DMS153 treated with DMSO at 0.1 percent for 48 hours (cell line): ENCODE data around the gene OTOL1.
"Not testable (repeated sequence)": the region's sequence is repeated elsewhere in the genome, so short reads cannot be mapped to it uniquely, and the experiment has no call there.

Source experiments
- DNase-seq: peaks from one replicate; lab custom pipeline; 2025; ENCODE audit not compliant: unreplicated experiment; lab: John Stamatoyannopoulos, UW

Gene OTOL1

DNA sequence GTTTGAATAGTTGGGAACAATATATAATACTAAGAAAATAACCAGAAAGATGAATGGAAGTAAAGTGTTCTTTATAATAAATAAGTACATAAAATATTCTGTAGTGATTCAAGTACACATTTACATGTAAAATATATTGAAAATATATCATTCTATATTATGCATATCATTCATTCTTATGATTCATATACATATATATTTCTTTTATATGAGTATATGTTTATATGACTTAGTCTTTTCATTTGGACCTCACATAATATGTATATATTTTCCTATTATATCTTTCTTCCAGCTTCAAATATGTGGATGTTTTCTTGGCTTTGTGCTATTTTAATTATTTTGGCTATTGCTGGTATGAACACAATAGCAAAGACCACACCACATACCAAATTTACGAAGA, at the start of gene OTOL1:
Gene OTOL1, plus strand, starts transcription at position 301 of the 400 bp plus-strand sequence. Its CDS starts 0 bp downstream, at position 301.
- DNase-seq: no peak

DNA sequence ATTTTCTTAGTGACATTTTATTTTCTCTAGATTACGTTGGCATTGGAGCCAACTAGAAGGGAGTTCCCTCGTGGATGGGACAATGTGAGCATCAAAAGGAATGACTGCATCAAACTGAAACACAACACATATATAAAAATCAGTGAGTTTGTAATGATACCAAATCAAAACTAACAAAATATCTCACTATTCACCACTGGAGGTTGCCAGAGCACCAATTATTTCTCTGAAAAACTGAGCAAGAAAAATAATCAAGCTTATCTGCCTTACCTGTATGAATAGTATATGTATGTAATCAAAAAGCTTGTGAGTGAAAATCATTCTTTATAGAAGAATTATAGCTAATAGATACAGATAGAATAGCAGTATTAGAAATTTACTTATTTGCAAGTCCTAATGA, 46.8 kb upstream of the OTOL1 start:
- DNase-seq: no peak

DNA sequence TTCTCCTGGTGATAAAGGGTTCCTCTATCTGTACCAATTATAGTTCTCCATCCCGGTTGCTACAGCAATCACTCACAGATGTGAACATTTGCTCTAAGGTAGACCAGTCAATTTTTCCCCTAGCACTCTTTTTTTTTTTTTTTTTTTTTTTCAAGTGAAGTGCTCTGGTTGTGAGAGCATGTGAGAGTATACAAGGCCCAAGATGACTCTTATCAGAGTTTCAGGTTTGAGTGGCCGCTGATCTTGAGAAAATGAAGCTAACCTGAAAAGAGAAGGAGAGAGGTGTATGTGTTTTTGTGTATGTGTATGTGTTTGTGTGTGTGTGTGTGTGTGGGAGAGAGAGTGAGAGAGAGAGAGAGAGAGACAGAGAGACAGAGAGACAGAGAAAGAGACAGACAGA, 44.4 kb upstream of the OTOL1 start:
- no peak for DNase-seq

DNA sequence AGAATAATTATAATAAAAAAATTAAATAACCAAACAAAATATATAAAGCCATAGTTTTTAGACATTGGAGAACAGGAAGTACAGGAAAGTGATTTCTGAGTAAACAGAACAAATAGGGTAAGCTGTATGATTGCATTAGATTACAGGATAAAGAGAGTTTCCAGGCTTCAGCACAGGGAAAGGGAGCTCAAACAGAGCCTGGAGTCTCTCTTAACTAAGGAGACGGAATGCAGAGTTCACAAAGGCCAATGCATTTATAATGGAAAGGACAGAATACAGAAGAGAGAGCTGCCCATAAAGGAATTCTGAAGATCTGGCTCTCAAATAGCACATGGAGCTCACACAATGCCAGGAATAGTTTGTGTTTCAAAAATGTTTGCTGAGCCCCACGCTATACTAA, 42.0 kb upstream of the OTOL1 start:
- DNase-seq: no peak

DNA sequence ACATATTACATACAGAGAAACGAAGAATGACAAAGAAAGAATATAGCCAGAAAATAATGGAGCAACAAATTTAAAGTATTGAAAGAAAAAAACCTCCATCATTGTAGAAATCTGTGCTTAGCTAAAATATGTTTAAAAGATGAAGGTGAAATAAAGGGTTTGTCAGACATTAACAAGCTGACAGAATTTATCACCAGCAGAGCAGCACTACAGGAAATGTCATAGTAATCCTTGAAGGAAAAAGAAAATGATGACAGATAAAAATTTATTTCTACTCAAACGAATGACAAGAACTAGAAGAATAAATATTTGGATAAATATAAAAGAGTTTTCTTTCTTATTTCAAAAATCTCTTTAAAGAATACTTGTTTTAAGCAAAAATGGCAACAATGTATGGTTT, 40.6 kb upstream of the OTOL1 start:
- DNase-seq: no peak

DNA sequence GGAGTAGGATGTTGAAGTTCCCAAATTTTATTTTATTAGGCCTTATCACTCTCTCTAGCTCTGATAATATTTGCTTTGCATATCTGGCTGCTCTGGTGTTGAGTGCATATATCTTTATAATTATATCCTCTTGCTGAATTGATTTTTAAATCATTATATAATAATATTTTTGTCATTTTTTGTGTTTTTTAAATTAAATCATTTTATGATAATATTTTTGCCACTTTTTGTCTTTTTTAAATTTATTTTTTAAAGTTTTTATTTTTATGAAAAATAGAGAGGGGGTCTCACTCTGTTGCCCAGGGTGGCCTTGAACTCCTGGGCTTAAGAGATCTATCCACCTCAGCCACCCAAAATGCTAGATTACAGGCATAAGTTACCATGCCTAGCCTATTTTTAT, 34.5 kb upstream of the OTOL1 start:
- DNase-seq: no peak

DNA sequence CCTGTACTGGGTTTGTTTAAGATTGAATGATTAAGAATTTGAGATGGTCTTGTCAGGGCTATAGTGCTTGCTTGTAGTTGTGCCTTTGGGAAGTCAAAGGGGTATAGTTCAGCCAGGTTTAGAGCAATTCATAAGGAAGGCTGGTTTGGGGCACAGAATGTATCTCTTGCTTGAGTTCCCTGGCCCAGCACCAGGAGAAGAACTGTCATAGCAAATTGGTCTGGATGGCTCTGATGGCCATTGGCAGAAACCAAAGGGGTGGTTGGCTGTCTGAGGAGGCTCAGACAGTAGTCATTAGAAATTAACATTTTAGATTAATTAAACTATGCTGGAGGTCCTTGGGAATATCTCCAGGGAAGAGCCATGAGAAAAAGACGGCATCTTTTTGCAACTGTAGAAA, 25.4 kb upstream of the OTOL1 start:
- DNase-seq: no peak

DNA sequence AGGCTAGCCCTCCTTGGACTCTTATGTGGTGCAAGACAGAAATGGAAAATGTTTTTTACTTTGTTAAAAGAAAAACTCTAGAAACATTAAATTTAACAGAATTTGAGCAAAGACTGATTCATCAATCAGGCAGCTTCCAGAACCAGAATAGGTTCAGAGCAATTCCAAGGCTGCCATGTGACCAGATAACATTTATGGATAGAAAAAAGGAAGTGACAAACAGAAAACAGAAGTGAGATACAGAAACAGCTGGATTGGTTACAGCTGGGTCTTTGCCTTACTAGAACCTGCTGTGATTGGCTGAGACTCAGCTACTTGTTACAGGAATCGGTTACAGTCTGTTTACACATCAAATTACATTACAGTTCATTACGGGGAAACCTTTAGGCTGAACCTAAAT, 22.5 kb upstream of the OTOL1 start:
- DNase-seq: no peak

DNA sequence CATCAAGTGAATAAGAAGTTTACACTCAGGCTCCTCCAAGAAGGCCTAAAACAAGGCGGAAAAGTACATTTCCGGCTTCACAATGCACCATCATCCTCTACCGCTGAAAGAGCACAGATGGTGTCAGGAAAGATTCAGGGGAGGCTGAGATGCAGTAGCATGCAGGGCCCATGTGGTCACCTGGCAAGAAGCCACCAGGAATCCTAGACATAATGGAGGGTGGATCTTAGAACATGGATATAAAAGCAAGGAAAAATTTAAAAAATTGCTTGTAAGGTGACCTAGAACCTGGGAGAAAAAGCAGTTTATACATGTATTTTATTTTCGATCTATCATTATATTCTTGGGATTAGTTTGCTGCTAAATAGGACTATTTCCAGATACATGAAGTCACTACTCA, 21.9 kb upstream of the OTOL1 start:
- DNase-seq: no peak

DNA sequence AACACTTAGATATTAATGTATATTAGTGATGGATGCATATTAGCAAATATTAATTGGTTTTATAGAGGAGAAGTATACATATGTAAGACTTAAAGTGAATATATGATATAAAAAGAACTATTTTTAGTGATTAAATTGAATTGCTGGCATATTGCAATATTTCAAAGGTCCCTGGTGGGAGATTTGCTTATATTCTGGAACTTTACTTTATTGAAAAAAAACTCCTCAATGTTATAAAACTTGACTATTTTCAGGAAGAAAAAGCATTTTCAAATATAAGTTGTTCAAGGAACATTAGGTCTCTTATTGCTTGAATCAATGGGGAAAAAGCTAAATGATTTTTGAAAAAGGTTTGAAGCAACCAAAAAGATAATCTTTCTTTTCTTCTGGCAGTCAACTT, 21.4 kb upstream of the OTOL1 start:
- no peak for DNase-seq

DNA sequence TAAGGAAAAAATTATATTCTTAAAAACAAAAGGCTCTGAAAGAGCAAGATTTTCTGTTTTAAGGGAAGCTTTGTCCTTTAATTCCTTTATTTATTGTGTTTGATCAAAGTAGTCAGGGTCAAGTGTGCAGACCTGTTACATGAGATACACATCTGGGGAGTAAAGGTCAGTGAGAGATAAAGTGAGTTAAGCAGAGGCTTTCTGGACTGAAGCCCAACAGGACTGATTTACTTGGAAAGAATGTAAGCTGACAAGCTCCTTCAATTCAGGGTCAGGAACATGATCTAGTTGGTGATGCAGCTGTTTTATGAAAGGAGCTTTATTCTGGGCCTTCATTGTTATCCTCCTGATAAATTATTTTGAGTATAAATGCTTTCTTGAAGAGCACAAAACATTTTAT, 20.7 kb upstream of the OTOL1 start:
- no peak for DNase-seq

DNA sequence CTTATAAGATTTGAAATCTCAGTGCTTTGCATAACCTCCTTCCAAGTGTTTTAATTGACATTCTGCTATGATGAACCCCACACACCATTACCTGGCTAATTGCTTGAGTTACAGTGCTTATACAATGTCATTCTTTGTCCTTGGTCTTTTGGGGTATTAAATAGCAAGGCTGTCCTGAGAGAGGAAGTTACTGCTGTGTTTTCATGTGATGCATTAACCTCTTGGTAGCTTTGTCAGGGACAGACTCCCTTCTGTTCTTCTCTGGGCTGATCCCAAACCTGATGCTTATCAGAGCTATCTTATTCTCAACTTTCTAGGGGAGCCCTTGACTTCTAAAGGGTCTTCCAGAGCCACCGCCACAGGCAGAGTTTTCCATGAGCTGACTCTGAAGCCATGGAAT, 12.4 kb upstream of the OTOL1 start:
- no peak for DNase-seq

DNA sequence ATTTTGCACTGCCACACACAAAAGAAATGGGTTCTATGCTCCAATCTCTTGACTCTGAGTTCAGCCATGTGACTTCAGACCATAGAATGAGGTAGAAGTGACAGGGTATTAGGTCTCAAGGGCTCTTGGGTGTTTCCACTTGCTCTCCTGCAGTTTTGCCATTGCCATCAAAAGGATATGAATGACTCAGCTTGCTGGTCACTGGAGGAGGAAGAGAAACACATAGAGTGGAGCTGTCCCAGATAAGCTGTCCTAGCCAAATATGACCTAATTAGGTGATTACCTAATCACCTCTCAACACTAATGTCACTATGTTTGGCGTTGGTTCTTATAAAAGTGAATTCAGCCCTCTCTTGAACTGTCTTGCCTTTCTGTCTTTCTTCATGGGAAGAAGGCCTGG, 8.3 kb upstream of the OTOL1 start:
- DNase-seq: not testable (repeated sequence)

DNA sequence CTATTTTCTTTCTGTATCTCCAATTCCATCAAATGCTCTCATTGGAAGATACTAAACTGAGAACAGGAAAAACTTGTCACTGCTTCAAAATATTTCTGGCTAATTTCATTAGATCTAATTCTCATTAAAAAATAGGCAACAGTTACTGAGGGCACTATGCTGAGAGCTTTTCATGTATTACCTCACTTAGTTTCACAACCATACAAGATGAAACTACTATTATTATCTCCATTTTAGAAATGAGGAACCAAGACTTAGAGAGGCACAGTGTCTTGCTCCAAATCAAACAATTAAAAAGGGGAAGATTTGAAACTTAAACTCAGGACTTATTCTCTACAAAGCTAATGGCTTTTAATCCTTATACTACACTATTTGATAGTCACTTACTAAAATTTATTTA, 7.2 kb upstream of the OTOL1 start:
- no peak for DNase-seq

DNA sequence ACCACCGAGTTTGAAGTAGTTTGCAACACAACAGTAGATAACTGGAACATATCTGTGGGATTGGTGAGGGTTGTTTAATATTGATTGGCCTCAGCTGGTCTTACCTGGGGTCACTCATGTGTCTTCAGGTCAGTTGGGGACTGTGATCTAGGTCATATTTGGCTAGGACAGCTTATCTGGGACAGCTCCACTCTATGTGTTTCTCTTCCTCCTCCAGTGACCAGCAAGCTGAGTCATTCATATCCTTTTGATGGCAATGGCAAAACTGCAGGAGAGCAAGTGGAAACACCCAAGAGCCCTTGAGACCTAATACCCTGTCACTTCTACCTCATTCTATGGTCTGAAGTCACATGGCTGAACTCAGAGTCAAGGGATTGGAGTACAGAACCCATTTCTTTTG, 5.8 kb upstream of the OTOL1 start:
- DNase-seq: not testable (repeated sequence)

DNA sequence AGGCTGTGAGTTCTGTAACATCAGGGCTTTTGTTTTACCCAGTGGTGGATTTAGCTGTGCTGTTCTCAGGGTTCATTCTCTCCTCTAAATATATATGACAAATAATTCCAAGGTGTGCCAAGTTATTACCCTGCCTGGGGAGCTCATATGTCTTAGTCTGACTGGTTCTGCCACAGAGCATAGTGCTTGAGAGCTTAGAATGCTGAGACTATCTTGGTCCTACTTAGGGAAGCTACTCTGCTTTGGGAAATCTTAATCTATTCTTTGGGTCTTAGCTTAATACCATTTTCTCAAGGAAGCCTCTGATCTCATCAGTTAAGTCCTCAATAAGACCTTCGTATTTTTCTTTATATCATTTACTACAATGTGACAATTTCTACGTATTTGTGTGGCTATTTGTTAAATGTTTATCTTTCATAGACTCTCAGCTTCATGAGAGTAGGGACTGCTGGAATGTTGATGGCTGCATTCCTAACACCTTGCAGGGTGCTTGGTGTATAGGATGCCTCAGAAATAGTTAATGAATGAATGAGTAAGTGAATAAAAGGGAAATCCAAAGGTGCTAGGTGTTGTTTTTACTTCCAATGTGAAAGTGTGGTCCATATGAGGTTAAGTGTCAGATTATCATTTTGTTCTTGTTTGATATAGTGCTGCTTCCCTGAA, 1.8 kb downstream of the OTOL1 start:
- DNase-seq: no peak

DNA sequence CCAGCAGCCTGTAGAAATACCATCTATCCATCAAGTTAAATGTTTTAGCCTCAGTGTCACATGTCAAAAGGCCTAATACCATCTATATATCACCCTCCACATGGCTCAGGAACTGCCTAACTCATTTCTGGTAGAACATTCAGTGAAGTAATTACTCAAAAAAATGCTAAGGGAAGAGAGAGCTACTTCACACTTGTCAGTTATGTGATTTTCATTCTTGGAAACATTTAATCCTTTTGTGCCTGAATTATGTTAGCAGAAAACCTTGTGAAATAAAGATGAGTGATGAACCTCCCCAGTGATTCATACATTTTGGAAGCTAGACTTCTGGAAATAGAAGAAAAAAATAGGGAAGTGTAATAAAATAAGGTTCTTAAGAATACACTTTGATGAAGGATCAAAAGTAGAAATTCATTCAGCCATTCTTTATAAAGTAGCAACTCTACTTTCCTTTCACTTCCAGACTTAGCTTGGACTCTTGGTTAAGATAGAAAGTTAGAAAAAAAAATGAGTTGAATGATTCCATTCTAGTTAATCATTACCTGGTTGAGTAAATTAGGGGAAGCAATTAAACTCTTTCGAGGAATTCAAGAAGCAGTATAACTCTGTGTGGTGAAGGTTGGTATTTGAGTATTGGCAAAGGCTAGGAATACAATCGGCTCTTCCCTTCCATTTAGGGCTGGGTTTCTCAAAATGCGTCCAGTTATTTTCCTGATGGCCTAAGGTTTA, 3.6 kb downstream of the OTOL1 start:
- no peak for DNase-seq

DNA sequence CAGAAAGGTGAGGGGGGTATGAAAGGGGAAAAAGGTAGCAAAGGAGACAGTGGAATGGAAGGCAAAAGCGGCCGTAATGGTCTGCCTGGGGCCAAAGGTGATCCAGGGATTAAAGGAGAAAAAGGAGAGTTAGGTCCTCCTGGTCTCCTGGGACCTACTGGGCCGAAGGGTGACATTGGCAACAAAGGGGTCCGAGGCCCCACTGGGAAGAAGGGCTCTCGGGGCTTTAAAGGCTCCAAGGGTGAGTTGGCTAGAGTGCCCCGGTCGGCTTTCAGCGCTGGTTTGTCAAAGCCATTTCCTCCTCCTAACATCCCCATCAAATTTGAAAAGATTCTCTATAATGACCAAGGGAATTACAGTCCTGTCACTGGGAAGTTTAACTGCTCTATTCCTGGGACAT, 6.7 kb downstream of the OTOL1 start:
- DNase-seq: no peak

DNA sequence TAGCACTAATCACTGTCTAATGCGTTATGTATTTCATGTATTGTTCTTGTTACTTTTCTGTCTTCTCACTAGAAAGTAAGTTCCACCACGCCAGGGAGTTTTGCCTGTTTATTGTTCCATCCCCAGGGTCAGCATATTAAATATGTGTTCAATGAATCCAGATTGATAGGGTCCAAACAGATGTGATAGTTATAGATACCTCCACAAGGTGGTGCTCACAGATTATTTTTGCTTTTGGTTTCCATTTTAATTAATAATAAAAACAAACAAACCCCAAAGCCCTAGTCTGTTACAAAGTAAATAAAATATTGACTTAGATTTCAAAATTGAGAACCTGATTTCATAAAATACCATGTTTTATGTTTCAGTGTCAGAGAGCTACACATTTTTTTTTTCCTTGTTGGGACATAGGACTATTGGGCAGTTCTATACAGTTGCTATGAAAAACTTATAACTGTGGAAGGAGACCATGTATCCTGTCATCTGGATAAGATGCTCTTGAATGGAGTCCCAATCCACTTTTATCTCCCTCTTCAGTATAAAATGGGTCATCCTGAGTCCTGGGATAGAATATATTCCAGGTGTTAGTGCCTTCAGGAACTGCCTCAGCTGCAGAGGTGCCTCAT, 12.4 kb downstream of the OTOL1 start:
- DNase-seq: no peak

DNA sequence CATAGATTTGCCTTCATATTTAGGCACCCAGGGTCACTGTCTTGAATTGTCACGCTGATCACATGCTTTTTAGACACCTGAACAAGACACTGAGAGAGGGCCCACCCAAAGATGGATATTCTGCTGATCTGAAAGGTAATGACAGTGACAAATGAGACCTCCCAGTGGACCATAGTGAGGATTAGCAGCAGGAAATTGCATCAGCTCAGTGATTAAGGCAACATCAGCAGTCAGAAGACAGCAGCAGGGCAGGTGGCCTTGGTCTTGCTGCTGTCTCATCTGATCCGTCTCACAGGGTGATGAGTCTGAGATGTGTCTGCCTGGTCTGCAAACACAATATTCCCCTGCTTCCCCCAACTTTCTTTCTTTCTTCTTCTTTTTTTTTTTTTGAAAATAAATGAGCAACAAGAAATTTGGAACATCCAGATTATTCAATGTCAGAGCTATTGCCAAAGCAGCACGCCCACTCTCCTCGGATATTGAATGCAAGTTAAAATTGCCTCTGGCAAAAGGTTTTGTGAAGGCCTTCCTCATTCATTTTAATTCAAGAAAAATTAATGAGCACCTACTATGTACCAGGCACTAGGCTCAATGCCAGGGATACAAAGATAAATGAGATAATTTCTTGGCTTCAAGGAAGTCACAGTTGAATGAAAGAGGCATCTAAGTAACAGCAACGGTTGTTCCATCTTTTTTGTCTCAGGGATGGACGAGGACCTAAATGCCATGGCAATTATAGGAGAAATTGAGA, 14.1 kb downstream of the OTOL1 start:
- DNase-seq: no peak

DNA sequence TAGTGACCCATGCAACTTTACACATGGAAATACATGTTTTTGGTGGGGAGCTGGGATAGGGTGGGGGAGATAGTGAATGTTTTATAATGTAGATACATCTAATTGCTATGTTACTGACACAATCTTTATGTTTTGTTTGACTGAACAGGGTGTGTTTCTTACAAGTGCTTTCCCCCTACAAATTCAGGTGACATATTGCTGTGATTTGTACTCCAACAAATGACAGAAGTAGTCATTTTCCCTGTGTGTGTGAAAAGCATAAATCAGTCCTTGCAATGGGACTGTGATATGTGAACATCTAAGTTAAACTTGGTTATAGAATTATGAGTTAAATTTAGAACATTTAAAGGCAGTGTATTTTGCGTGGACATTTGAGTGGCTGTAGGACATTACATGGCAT, 27.3 kb downstream of the OTOL1 start:
- DNase-seq: no peak

DNA sequence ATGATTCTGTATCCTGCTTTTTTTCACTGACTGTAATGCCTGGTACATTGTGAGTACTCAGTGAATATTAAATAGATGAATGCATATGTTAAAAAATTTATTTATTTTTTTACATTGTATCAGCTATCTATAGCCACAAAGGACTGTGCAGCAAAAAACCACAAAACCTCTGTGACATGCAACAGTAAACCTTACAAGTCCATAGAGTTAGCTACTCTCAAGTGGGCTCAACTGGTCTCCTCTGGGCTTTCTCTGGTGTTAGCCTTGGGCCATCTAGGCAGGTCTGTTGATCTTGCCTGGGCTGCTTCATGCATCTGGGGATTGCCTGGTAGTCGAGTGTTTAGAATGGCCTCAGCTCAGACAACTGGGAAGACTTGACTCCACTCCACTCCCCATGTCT, 35.3 kb downstream of the OTOL1 start:
- DNase-seq: no peak
